Measurements from ENCODE around the gene SUFU. TPM values are rescaled to one million over a fixed set of nuclear protein-coding genes. Genes with fewer than 3 reads are reported as not detected.

Gene SUFU
- total RNA-seq, 1 donor from 2014 or later, result 11.5 TPM

GRCh38 chr10:102507521-102507920, 3.7 kb downstream of the SUFU start:
- Histone ChIP-seq H4K20me1 (ENCODE audit: low read depth) (peaks cover 70% of the 10 kb centered on the region), H3F3A (ENCODE audit: low read depth) (peaks cover 28% of the 10 kb centered on the region), H3K4me1 (peaks cover 21% of the 10 kb centered on the region), H3K9me3 (ENCODE audit: low read depth) (no peaks in the 10 kb centered on the region), H3K27me3 (no peaks in the 10 kb centered on the region), H3K27ac (peak overlapping the region; percentile 10), H3K4me2 (peak overlapping the region; percentile 7), H3K36me3 (no peaks in the 10 kb centered on the region), H3K79me2 (ENCODE audit: low read depth) (peaks cover 63% of the 10 kb centered on the region), H3K9ac (no peak overlapping the region), H2AFZ (replicated peaks) (no peak overlapping the region), H3K4me3 (no peak overlapping the region)
- TF ChIP-seq EZH2 (IDR thresholded peaks at IDR 0.05) (no peak), CTCF (IDR thresholded peaks at IDR 0.05) (no peak), EZH2phosphoT487 (IDR thresholded peaks at IDR 0.05) (no peak)
- DNase-seq (ENCODE audit: low spot score), result no peak
- Mint-ChIP-seq H3K9me3 (no peaks in the 10 kb centered on the region), H3K27ac (no peak overlapping the region), H3K27me3 (ENCODE audit: insufficient read depth, low read depth) (no peaks in the 10 kb centered on the region), H3K4me3 (no peak overlapping the region), H3K4me1 (peaks cover 13% of the 10 kb centered on the region), H3K36me3 (peaks cover 20% of the 10 kb centered on the region)

GRCh38 chr10:102508506-102508905, 4.7 kb downstream of the SUFU start:
- Mint-ChIP-seq H3K36me3 (peaks cover 25% of the 10 kb centered on the region), H3K4me1 (peaks cover 13% of the 10 kb centered on the region), H3K4me3 (no peak overlapping the region), H3K9me3 (no peaks in the 10 kb centered on the region), H3K27ac (no peak overlapping the region), H3K27me3 (ENCODE audit: insufficient read depth, low read depth) (no peaks in the 10 kb centered on the region)
- Histone ChIP-seq H3K9me3 (ENCODE audit: low read depth) (no peaks in the 10 kb centered on the region), H4K20me1 (ENCODE audit: low read depth) (peaks cover 80% of the 10 kb centered on the region), H3K36me3 (no peaks in the 10 kb centered on the region), H3K4me3 (no peak overlapping the region), H3K4me1 (peaks cover 16% of the 10 kb centered on the region), H3K9ac (no peak overlapping the region), H3K27me3 (no peaks in the 10 kb centered on the region), H3K4me2 (peak overlapping the region; percentile 19), H3K79me2 (ENCODE audit: low read depth) (peaks cover 73% of the 10 kb centered on the region), H3K27ac (peak overlapping the region; percentile 13), H2AFZ (replicated peaks) (no peak overlapping the region), H3F3A (ENCODE audit: low read depth) (peaks cover 22% of the 10 kb centered on the region)
- DNase-seq (ENCODE audit: low spot score), result peak; percentile 26
- TF ChIP-seq EZH2phosphoT487 (IDR thresholded peaks at IDR 0.05), result no peak
- TF ChIP-seq EZH2 (IDR thresholded peaks at IDR 0.05), result no peak
- no peak for TF ChIP-seq CTCF (IDR thresholded peaks at IDR 0.05)

- Mint-ChIP-seq H3K27me3 (ENCODE audit: insufficient read depth, low read depth) (no peaks in the 10 kb centered on the region), H3K9me3 (no peaks in the 10 kb centered on the region), H3K27ac (no peak overlapping the region), H3K36me3 (peaks cover 29% of the 10 kb centered on the region), H3K4me3 (peak overlapping the region; percentile 30), H3K4me1 (peaks cover 13% of the 10 kb centered on the region)
- TF ChIP-seq CTCF (IDR thresholded peaks at IDR 0.05), result no peak
- no peak for TF ChIP-seq EZH2 (IDR thresholded peaks at IDR 0.05)
- Histone ChIP-seq H3F3A (ENCODE audit: low read depth) (peaks cover 17% of the 10 kb centered on the region), H3K27me3 (no peaks in the 10 kb centered on the region), H3K4me3 (no peak overlapping the region), H4K20me1 (ENCODE audit: low read depth) (peaks cover 87% of the 10 kb centered on the region), H3K9ac (no peak overlapping the region), H3K4me1 (peaks cover 16% of the 10 kb centered on the region), H3K9me3 (ENCODE audit: low read depth) (no peaks in the 10 kb centered on the region), H2AFZ (replicated peaks) (no peak overlapping the region), H3K79me2 (ENCODE audit: low read depth) (peaks cover 79% of the 10 kb centered on the region), H3K36me3 (no peaks in the 10 kb centered on the region), H3K27ac (no peak overlapping the region), H3K4me2 (no peak overlapping the region)
- no peak for DNase-seq (ENCODE audit: low spot score)
Observed at GRCh38 chr10:102509387-102509786, 5.6 kb downstream of the SUFU start.
